Activated T-helper 9 cell treated with anti-CD3 and anti-CD28 coated beads, Interleukin-2, amount 50 U/mL, for 16 hours (primary cell): Measurements from ENCODE around the gene WWC2.
"Not testable (repeated sequence)": the region's sequence is repeated elsewhere in the genome, so short reads cannot be mapped to it uniquely, and the experiment has no call there.

Source experiments
- DNase-seq: peaks from one replicate; pipeline ENCODE4 v3.0.0-alpha.2; 2020; ENCODE audit warnings: low read depth

WWC2 gene

DNA sequence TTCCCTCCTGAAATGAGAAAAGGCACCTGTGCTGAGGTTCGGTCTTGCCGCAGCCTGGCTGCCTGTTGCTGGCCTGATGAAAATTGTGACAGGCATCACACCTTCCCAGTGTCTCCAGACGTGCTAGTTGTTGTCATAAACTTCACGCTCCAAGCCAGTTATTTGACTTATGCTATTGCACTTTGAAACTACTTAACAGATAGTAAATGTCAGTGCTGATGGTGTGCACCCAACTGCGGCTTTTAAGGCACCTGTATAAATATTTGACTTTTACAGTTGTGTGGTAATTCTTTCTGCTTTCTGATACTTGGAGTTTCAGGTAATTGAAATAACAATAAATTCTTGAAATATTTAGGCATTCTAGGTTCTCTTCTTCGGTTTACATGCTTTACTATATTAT is 1.8 kb downstream of the WWC2 start:
- DNase-seq: no peak

DNA sequence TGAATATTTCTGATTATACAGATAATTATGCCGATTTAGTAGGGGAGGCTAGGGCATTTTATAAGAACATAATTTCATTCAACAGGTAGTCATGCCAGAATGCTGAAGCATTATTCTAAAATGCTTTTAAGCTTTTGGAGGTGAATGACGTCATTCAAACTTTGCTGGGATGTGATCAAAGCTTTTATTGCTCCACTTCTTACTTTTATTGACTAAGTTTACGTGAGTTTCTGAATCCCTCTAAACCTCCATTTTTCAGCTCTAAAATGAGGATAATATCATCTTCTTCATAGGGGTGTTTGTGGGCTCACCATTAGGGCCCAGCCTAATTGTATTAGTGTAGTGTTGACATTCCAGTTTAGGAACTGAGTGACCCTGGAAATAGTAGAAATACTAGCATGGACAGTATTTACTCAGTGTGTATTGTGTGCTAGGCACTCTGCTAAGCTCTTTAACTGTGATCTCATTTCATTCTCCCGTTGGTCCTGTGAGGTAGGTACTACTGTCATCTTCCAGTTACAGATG is 3.0 kb downstream of the WWC2 start:
- no peak for DNase-seq

DNA sequence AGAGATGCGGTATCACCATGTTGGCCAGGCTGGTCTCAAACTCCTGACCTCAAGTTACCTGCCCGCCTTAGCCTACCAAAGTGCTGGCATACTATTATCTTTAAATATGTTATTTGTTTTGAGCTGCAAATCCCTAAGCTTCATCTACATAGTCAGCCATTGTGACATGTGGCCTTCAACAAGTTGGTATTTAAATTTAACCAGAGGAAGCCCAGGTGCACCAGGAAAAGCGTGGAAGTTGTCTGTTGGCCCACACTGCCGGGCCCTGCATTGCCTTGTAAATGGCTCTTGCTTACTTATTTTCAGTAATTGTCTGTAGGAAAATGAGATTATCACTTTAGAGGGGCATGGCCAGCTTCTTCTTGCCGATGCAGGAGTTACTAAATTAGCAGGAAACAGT is 6.0 kb downstream of the WWC2 start:
- DNase-seq: no peak

DNA sequence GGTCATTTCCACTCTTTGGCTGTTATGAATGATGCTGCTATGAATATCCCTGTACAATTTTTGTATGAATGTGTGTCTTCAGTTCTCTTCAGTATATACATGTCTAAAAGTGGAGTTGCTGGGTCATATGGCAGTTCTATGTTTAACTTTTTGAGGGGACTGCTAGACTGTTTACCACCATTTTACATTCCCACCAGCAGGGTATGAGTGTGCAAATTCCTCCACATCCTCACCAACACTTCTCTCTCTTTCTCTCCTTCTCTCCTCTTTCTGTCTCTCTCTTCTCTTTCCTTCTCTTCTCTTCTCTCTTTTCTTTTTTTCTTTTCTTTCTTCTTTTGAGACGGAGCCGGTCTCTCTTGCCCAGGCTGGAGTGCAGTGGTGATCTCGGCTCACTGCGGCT is 7.8 kb downstream of the WWC2 start:
- DNase-seq: no peak

DNA sequence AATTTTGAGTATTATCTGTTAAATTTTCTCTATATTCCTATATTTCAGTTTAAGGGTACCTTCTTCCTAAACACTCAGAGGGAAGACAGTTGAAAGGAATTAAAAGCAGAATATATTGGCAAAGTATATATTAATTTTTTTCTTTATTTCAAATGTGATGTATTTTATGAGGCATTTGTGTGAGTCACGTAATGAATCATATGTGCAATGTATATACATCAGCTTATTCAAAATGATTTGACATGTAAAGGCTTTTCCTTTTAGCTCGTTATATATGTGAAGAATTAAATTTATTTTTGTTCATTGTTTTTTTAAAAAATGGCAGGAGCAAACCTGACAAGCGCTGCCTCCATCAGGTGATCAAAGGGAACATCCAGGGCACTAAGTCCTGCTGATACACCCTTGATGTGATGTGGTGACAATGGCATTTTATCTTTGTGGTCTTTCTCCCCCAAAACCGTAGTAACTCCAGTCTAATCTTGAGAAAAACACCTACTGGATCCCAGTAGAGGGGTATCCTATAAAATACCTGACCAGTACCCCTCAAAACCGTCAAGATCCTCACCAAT is 8.9 kb downstream of the WWC2 start:
- DNase-seq: no peak

DNA sequence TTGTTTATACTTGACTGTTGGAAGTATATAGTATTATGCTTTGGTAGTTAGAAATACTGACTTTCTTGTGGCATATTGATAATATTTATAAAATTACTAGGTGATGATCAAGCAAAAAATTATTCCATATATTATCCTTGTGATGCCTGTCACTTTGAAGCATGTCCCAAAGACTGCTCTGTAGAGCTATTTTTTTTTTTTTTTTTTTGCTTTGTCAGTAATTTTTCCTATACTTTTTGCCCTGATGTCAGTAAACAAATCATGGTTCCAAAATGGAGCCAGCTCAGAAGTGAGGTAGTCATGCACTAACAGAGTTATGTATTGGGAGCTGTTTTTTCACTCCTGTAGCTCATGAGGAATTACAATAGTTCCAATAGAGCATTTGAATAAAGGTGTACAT is 11.2 kb downstream of the WWC2 start:
- DNase-seq: no peak

DNA sequence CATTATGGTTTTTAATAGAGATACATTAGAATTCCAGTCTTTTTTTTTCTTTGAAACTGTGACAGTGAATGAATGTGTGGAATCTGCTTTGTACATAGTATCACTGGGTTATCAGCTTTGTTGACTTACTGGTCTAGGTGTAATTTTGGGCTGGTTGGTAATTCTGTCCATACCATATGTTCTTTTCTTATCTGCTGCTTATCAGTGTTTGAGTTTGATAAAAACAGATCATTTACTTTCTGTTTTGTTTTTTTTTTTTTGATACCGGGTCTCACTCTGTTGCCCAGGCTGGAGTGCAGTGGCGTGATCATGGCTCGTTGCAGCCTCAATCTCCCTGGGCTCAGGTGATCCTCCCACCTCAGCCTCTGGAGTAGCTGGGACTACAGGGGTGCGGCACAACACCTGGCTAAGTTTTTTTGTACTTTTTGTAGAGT is 12.4 kb downstream of the WWC2 start:
- no peak for DNase-seq

DNA sequence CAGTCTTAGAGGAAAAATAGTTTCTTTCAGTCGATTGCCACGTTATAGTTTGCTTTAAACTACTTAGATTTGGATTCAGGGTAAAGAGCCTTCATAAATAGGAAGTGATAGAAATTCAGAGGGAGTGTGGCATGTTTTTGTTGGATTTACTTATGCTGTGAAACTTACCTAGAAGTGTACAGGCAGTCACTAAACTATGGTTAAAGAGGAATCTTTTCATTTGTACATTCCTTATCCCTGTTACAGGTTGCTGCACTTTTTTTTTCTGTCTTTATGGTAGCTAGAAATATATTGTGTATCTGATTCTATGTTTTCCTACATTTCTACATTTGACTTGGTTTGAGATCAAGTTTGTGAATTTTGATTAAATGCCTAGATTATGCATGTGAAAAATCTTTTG is 19.1 kb downstream of the WWC2 start:
- no peak for DNase-seq

DNA sequence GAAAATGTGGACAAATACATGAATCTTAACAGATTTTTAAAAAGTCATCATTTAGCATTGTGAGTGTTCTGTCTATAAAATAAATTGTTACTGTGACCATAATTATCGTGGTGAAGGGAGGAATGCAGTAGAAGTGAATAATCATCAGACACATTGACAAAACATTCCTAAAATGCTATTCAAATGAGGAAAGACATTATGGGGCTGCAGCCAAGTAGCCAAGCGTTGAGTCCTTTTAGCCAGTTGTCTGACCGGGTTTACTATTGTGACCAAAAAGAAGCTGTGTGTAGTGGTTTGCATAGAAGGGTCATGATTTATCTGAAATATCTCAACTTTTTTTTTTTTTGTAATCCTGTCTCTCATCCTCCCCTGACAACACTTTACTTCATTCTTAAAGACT is 19.5 kb downstream of the WWC2 start:
- no peak for DNase-seq

DNA sequence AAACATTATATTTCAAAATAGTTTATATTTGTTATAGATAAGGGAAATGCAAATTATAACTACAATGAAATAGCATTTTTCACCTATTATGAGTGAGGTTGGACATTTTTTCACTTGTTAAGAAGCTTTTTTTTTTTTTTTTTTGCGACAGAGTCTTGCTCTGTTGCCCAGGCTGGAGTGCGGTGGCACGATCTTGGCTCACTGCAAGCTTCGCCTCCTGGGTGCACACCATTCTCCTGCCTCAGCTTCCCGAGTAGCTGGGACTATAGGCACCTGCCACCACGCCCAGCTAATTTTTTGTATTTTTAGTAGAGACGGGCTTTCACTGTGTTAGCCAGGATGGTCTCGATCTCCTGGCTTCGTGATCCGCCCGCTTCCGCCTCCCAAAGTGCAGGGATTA is 22.6 kb downstream of the WWC2 start:
- not testable (repeated sequence) for DNase-seq

DNA sequence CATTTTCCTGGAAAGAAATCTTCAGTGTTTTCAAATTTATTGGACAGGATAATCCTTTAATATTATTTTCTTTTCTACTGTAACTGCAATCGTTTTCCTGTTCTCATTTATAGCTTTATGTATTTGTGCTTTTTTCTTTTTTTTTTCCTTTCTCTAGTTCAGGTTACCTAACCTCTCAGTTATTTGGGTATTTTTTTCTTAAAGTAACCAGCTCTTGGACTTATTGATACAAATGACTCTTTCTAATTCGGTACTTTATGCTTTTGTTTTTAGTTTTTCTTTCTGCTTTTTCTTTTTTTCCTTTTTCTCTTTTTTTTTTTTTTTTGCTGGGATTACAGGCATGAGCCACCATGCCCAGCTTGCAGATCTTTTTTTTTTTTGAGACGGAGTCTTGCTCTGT is 25.2 kb downstream of the WWC2 start:
- DNase-seq: no peak

DNA sequence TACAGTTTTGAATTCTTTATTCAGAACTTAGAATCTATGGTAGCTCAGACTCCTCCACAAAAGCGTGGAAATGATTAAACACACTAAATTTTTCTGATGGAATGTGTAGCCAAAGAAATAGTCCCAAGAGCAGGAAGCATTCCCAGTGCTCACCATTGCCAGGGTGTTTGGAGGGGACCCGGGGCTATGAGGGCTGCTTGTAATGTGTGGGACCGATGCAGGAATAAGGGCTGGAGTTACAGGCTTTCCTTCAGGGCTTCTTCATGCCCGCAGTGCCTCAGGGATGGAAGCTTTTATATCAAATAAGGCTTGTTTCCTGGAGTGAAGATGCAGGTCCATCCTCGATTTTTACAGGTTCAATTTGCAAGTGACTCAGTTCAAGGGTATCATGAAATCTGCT is 25.8 kb downstream of the WWC2 start:
- DNase-seq: no peak

DNA sequence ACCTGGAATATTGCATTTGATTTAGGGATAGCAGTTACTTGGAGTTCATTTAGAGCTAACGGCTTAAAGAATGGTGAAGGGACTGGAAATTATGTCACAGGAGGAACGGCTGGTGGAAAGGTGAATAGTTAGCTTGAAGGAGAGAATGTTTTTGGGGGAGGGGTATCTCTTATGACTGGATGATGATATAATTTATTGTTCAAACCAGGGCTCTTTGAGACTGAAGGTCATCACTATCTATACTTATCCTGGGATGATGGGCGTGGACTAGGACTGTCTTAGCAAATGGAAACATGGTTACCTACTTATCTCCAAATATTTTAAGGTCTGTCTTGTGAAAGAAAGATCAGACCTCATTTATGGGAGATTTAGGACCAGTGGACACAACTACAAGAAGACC is 30.1 kb downstream of the WWC2 start:
- DNase-seq: no peak

DNA sequence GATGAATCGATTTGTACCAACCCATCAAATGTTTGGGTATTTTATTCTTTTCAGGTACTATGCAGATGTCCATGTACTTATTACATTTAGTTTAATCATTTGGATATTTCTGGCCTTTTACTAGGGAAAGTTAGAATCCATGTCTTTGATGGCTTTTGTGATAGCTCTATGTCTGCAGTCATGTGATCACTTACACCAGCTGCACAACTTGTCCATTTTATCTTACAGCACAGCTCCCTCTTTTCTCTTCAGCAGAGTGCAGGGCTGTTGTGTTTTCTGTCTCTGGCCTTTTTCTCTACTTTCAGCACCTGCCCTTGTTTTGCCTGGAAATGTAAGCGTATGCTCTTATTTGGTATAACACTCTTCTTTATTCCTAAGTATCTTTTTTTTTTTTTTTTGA is 30.6 kb downstream of the WWC2 start:
- DNase-seq: no peak

DNA sequence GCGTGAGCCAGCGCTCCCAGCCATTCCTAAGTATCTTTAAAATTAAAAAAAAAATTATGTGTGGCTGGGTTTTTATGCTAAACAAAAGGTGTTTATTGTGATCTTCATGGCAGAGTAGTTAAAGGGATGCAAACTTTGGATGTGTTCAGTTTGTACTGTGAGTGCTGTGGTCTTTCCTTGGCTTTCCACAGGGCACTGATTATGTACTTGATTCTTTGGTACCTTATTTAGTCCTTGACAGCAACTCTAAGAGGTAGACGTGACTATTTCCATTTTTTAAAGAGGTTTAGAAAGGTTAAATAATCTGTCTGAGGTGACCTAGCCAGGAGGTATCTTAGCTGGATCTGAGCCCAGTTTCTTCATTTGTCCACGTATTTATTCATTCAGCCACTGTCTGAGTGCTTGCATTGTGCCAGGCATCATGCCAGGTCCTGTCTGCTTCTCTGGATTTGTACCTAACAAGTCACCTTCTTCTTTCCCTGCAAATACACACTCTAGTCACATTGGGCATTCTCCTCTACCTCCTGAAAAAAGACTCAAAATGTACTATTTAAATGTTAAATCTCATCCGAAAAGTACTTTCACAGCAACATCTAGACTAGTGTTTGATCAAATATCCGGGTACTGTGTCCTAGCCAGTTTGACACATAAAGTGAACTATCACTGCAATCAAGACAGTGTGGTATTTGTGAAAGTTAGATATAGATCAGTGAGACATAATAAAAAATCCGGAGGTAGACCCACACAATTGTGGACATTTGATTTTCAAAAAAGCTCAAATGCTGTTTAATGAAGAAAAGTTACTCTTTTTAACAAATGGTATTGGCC is 31.5 kb downstream of the WWC2 start:
- no peak for DNase-seq

DNA sequence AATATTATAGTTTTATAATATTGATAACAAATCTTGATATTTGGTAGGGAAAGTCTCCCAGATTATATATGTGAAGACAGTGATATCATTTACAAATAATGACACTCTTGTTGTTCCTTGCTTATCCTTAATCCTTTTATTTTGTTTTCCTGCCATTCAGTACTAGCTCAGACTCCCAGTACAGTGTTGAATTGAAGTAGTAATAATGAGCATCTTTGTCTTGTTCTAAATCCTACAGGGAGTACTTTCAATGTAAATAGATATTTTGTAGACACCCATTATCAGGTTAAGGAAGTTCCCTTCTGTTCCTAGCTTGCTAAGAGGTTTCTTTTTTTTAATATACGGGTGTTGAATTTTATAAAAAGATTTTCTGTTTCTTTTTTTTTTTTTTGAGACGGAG is 33.0 kb downstream of the WWC2 start:
- no peak for DNase-seq

DNA sequence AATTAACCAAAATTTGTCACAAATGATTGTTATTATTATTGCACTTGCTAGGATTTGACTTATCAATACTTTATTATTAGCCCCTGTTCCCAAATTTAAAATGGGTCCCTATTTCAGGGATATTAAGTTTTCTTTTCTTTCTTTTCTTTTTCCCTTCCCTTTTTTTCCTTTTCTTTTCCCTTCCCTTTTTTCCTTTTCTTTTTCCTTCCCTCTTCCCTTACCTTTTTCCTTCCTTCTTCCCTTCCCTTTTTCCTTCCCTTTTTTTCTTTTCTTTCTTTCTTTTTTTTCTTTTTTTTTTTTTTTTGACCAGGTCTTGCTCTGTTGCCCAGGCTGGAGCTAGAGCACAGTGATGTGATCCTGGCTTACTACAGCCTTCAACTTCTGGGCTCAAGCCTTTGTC is 33.8 kb downstream of the WWC2 start:
- no peak for DNase-seq

DNA sequence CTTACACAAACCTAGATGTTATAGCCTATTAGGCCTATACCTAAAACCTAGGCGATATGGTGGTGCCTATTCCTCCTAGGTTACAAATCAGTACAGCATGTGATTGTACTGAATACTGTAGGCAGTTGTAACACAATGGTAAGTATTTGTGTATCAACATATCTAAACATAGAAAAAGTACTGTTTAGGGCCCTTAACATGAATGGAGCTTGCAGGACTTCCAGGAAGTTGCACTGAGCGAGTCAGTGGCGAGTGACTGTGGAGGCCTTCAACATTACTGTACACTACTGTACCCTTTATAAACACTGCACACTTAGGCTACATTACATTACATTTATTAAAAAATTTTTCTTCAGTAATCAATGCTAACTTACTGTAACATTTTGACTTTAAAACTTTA is 37.8 kb downstream of the WWC2 start:
- DNase-seq: no peak

DNA sequence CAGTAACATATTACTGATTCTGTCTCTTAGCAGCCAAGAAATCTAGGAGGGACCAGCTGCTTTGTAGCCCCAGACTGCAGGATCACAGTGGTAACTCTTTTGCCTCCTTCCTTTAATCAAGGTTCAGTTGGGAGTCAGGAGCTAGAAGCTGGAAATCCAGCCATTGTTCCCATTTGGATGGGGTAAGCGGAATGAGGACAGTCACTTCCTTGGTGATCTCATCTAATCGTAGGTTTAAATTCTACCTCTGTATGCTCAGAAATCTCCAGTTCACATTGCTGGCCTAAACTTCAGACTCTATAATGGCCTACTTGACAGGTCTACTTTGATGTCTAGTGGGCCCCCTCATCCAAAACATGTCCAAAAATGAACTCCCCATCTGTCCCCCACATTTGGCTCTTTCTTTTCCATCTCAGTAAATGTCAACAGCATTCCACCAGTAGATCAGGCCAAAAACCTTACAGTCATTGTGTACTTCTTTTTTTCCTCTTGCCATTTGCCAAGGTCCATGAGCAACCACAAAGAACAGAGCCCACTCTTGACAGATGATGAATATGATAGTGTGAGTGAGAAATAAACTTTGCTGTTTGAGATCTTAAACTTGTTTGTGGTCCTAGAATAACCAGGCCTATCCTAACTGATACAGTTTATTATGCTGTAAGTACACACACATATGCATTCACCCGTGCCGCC is 40.1 kb downstream of the WWC2 start:
- DNase-seq: no peak

DNA sequence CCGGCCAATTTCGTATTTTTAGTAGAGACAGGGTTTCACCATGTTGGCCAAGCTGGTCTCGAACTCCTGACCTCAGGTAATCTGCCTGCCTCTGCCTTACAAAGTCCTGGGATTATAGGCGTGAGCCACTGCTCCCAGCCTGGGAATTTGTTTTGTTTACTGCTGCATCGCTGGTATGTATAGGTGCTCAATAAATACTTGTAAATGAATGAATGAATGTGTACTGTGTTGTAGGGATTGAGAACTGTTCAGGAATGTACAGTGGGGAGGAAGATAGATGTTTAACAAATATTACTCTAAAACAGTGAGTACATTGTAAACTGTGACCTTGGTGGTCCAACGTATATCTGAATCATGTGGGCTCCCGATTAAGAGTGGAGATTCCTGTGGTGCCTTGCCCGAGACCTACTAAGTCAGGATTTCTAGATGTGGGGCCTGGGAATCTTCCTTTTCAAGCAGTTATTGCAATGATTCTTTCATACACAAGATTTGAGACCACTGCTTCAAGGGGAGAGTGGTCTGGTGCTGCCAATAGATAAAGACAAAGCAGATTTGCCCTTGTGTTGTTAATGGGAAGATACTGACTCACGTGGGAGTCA is 41.0 kb downstream of the WWC2 start:
- DNase-seq: no peak

DNA sequence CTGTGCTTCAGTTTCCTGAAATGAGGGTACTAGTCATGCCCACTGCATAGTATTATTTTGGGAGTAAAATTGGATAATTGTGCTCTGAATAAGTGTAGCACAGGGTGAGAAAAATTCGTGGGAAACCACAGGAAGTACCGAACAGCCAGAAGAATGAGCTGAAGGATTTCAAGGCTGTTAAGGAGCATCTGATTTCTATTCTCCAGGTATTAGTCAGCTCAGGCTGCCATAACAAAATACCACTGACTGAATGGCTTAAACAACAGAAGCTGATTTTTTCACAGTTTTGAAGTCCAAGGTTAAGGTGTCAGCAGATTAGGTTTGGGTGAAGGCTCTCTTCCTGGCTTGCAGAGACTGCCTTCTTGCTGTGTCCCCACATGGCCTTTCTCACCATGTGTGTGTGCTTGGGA is 41.9 kb downstream of the WWC2 start:
- no peak for DNase-seq

DNA sequence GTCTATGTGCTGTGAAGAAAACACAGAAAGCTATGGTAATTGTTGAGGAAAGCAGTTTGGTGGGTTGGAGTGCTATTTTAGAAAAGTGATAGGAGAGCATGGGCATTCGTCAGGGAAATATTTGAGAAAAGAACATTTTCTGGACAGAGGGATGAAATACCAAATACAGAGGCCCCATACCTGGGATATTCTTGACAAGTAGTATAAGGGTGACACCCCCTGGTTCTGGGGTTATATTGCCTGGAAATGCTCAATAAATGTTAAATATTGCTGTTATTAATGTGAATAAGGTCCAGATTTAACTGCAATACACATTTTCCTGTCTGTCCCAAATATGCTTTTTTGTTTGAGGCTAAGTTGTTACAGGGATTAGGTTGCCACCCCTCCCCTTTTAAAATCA is 42.9 kb downstream of the WWC2 start:
- no peak for DNase-seq
